ENCODE measurements around the gene RMDN2.

GRCh38 chr2:38056216-38056615, 131.1 kb downstream of the RMDN2 start:
- TF ChIP-seq POLR2A (IDR thresholded peaks at IDR 0.05; ENCODE audit: low read length) = no peak
- TF ChIP-seq MAFK (IDR thresholded peaks at IDR 0.05; ENCODE audit: partially characterized antibody) = no peak
- TF ChIP-seq FOSB (CRISPR knock-in tag; IDR thresholded peaks at IDR 0.05) = no peak
- TF ChIP-seq CEBPB (IDR thresholded peaks at IDR 0.05) = no peak
- no peak for TF ChIP-seq RFX5 (IDR thresholded peaks at IDR 0.05)
- TF ChIP-seq RARB (CRISPR knock-in tag; IDR thresholded peaks at IDR 0.05) = no peak
- TF ChIP-seq CTCF (IDR thresholded peaks at IDR 0.05) = no peak
- TF ChIP-seq EP300 (IDR thresholded peaks at IDR 0.05) = no peak
- TF ChIP-seq JUNB (IDR thresholded peaks at IDR 0.05) = no peak
- TF ChIP-seq ELK1 (IDR thresholded peaks at IDR 0.05; ENCODE audit: low read depth, low read length) = no peak
- no peak for TF ChIP-seq RNF2 (IDR thresholded peaks at IDR 0.05; ENCODE audit: borderline replicate concordance, low read depth)
- TF ChIP-seq HMGXB4 (CRISPR knock-in tag; IDR thresholded peaks at IDR 0.05; ENCODE audit: borderline replicate concordance) = no peak
